ENCODE results near the gene MATN1. TPM values are rescaled to one million over a fixed set of nuclear protein-coding genes. Genes with fewer than 3 reads are reported as not detected.

MATN1 gene
- total RNA-seq, 1 donor from 2014 or later = 1.7 TPM

- TF ChIP-seq CTCF (IDR thresholded peaks at IDR 0.05; ENCODE audit: unreplicated experiment) = no peak
Measured at GRCh38 chr1:30745156-30745833, 21.9 kb upstream of the MATN1 start.

GRCh38 chr1:30744060-30744756, 20.8 kb upstream of the MATN1 start:
- no peak overlapping the region for H3K27ac Mint-ChIP-seq (ENCODE audit: unreplicated experiment)
- no peak for DNase-seq (ENCODE audit: low spot score)
- no peak for TF ChIP-seq CTCF (IDR thresholded peaks at IDR 0.05; ENCODE audit: unreplicated experiment)
- H3K27me3 Mint-ChIP-seq (ENCODE audit: unreplicated experiment) = peaks cover 8% of the 10 kb centered on the region
- no peaks in the 10 kb centered on the region for H3K9me3 Mint-ChIP-seq (ENCODE audit: unreplicated experiment)
- H3K36me3 Mint-ChIP-seq (ENCODE audit: low read depth, unreplicated experiment) = peaks cover 12% of the 10 kb centered on the region
- H3K4me3 Mint-ChIP-seq (ENCODE audit: unreplicated experiment) = no peak overlapping the region
- H3K4me1 Mint-ChIP-seq (ENCODE audit: unreplicated experiment) = peaks cover 59% of the 10 kb centered on the region

More at GRCh38 chr1:30745156-30745833, 21.9 kb upstream of the MATN1 start:
- H3K27me3 Mint-ChIP-seq (ENCODE audit: unreplicated experiment) = peaks cover 8% of the 10 kb centered on the region
- no peak for DNase-seq (ENCODE audit: low spot score)
- no peak overlapping the region for H3K27ac Mint-ChIP-seq (ENCODE audit: unreplicated experiment)
- H3K4me1 Mint-ChIP-seq (ENCODE audit: unreplicated experiment) = peaks cover 58% of the 10 kb centered on the region
- H3K36me3 Mint-ChIP-seq (ENCODE audit: low read depth, unreplicated experiment) = peaks cover 8% of the 10 kb centered on the region
- no peaks in the 10 kb centered on the region for H3K9me3 Mint-ChIP-seq (ENCODE audit: unreplicated experiment)
- H3K4me3 Mint-ChIP-seq (ENCODE audit: unreplicated experiment) = no peak overlapping the region

- no peak for DNase-seq (ENCODE audit: low spot score)
- Mint-ChIP-seq H3K4me3 (ENCODE audit: unreplicated experiment) (no peak overlapping the region), H3K36me3 (ENCODE audit: low read depth, unreplicated experiment) (peaks cover 17% of the 10 kb centered on the region), H3K27ac (ENCODE audit: unreplicated experiment) (peak overlapping the region; percentile 42), H3K9me3 (ENCODE audit: unreplicated experiment) (no peaks in the 10 kb centered on the region), H3K4me1 (ENCODE audit: unreplicated experiment) (peaks cover 56% of the 10 kb centered on the region), H3K27me3 (ENCODE audit: unreplicated experiment) (peaks cover 8% of the 10 kb centered on the region)
- TF ChIP-seq CTCF (IDR thresholded peaks at IDR 0.05; ENCODE audit: unreplicated experiment) = no peak
Measured at GRCh38 chr1:30743584-30744059, 20.2 kb upstream of the MATN1 start.

GRCh38 chr1:30742963-30743559, 19.7 kb upstream of the MATN1 start:
- Mint-ChIP-seq H3K4me3 (ENCODE audit: unreplicated experiment) (no peak overlapping the region), H3K9me3 (ENCODE audit: unreplicated experiment) (no peaks in the 10 kb centered on the region), H3K27me3 (ENCODE audit: unreplicated experiment) (peaks cover 8% of the 10 kb centered on the region), H3K36me3 (ENCODE audit: low read depth, unreplicated experiment) (peaks cover 22% of the 10 kb centered on the region), H3K27ac (ENCODE audit: unreplicated experiment) (peak overlapping the region; percentile 42), H3K4me1 (ENCODE audit: unreplicated experiment) (peaks cover 53% of the 10 kb centered on the region)
- TF ChIP-seq CTCF (IDR thresholded peaks at IDR 0.05; ENCODE audit: unreplicated experiment) = no peak
- no peak for DNase-seq (ENCODE audit: low spot score)

Data from endothelial cell (in vitro differentiated cells).